Measurements from ENCODE around the gene ATP5F1E.
A peak's percentile ranks its signal among the peaks of the same experiment; 100 is the strongest.
"Not testable (repeated sequence)": the region's sequence is repeated elsewhere in the genome, so short reads cannot be mapped to it uniquely, and the experiment has no call there.

Gene ATP5F1E

GRCh38 chr20:58987790-58988564, 44.2 kb downstream of the ATP5F1E start:
- ChIA-PET CTCF (no interaction called here), POLR2A (ENCODE audit: low non-redundant PET) (no interaction called here)
- no peak for TF ChIP-seq CTCF (conservative IDR thresholded peaks at IDR 0.05; ENCODE audit: low read depth)
- no peak for DNase-seq (ENCODE audit: low spot score)
- 0 out of 2 replicates have a peak overlapping the region, but pooled peaks have one; percentile 1 for H3K27ac ChIP-seq

GRCh38 chr20:58986968-58987517, 45.1 kb downstream of the ATP5F1E start:
- no peak for TF ChIP-seq CTCF (conservative IDR thresholded peaks at IDR 0.05; ENCODE audit: low read depth)
- DNase-seq (ENCODE audit: low spot score), result no peak
- H3K27ac ChIP-seq, result no peak overlapping the region
- ChIA-PET POLR2A (ENCODE audit: low non-redundant PET) (no interaction called here), CTCF (no interaction called here)

- TF ChIP-seq CTCF (conservative IDR thresholded peaks at IDR 0.05; ENCODE audit: low read depth), result no peak
- no peak for DNase-seq (ENCODE audit: low spot score)
- CTCF ChIA-PET, result no interaction called here
- H3K27ac ChIP-seq, result no peak overlapping the region
- POLR2A ChIA-PET (ENCODE audit: low non-redundant PET), result interaction anchor here (0.6 kb wide), 1 partner anchor 88 kb away, joined by 4 read pairs; no protein-coding TSS in a partner anchor
Observed at GRCh38 chr20:58986286-58986967, 45.7 kb downstream of the ATP5F1E start.

- H3K27ac ChIP-seq, result no peak overlapping the region
- no peak for DNase-seq (ENCODE audit: low spot score)
- CTCF ChIA-PET, result no interaction called here
- no peak for TF ChIP-seq CTCF (conservative IDR thresholded peaks at IDR 0.05; ENCODE audit: low read depth)
- POLR2A ChIA-PET (ENCODE audit: low non-redundant PET), result no interaction called here
Observed at GRCh38 chr20:58985656-58986055, 46.5 kb downstream of the ATP5F1E start.

- no peak for DNase-seq (ENCODE audit: low spot score)
- CTCF ChIA-PET, result no interaction called here
- H3K27ac ChIP-seq, result no peak overlapping the region
- TF ChIP-seq CTCF (conservative IDR thresholded peaks at IDR 0.05; ENCODE audit: low read depth), result no peak
- POLR2A ChIA-PET (ENCODE audit: low non-redundant PET), result no interaction called here
Observed at GRCh38 chr20:58984691-58985090, 47.4 kb downstream of the ATP5F1E start.

GRCh38 chr20:58983115-58983468, 49.0 kb downstream of the ATP5F1E start:
- DNase-seq (ENCODE audit: low spot score); H3K27ac ChIP-seq; CTCF ChIA-PET; POLR2A ChIA-PET (ENCODE audit: low non-redundant PET): not testable (repeated sequence)

Measured in RWPE1 (cell line).